ENCODE results near the gene PPM1M. TPM values are rescaled to one million over a fixed set of nuclear protein-coding genes. Genes with fewer than 3 reads are reported as not detected.

PPM1M gene
- total RNA-seq, 1 experiment from 2014 or later = 4.6 TPM

- no peak for DNase-seq (ENCODE audit: low read depth)
Measured at GRCh38 chr3:52295671-52296208, 50.2 kb downstream of the PPM1M start.

- DNase-seq (ENCODE audit: low read depth) = no peak
Measured at GRCh38 chr3:52297242-52298148, 51.9 kb downstream of the PPM1M start.

DNA sequence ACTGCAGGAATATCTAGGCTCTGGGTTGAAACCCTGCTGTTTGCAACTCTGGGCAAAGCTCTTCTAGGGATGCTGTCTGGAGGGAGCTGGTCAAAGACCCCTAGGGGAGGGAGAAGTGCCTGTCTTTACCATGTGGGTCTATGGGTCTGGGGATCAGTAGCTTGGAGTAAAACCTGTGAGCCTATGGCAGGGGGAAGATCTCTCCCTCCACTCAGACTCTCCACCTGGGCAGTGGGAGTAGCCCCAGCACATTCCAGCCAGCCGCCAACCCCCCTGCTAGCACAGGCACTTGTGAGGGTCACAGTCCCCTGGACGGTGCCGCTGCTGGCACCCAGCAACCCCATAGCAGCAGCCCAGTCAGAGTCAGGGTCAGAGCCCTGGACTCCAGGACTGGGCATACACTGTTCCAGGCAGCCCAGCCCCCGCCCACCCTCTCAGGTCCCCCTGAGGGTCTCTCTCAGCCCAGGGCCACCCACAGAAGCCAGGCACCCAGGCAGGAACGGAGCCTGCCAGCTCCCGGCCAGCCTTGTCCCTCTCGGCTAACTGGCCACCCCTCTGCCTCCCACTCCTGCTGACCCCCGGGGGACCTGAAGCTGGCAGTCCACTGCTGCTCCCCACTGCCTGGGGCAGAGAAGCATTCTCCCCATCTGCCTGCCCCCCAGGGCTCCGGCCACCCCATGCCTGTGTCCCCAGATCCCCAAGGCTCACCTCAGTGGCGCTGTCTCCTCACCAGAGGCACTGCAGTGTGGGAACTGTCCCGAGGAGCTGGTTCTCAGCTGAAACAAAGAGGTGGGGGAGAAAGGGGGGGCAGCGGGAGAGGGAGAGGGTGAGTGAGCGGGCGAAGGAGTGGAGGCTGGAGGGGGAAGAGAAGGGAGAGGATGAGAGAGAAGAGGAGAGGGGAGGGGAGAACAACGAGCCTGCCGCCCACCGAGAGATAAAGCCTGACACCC is 52.9 kb downstream of the PPM1M start:
- no peak for DNase-seq (ENCODE audit: low read depth)

DNA sequence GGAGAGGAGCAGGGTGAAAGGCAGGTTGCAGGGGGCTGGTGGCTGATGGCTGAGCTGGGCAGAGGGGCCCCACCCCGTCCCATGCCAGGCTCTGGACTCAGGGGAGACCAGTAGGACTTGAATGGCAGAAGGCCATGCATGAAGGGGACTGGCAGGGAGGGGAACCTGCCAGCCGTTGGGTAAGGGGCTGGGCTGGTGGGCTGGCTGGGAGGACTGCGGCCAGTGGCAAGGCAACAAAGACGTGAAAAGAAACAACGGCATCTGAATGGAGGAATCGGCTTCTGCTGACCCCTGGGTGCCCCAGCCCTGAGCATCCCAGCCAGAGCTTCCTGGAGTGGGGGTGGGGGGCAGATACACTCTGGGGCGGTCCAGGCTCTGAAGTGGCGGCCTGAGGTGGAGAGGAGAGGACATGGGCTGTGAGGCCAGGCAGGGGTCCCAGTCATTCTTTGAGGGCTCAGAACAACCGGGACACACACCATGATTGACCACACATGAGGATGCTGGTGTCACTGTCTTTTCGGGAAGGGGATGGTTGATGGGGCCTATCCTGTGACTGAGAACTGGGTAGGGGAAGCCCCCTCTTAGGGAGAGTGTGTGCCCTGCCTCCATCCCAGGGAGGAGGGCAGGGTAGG is 53.8 kb downstream of the PPM1M start:
- no peak for DNase-seq (ENCODE audit: low read depth)

Other genes with a start within 250 kb of the PPM1M start
- gene RPL29, start 249.9 kb upstream of the PPM1M start, total RNA-seq (2014; rRNA removed; shearing (Covaris generic)) = 590 and 1,001 TPM in 2 replicates
- gene DUSP7, start 189.2 kb upstream of the PPM1M start, total RNA-seq (2014; rRNA removed; shearing (Covaris generic)) = 9.6 and 14.0 TPM in 2 replicates
- gene POC1A, start 91.3 kb upstream of the PPM1M start, total RNA-seq (2014; rRNA removed; shearing (Covaris generic)) = 7.6 and 10.7 TPM in 2 replicates
- 39.0 and 52.8 TPM in 2 replicates for gene ALAS1, start 47.6 kb upstream of the PPM1M start, total RNA-seq (2014; rRNA removed; shearing (Covaris generic))
- gene TLR9, start 20.1 kb upstream of the PPM1M start, total RNA-seq (2014; rRNA removed; shearing (Covaris generic)) = not detected in 2 replicates
- 38.5 and 51.0 TPM in 2 replicates for gene TWF2, start 6.6 kb upstream of the PPM1M start, total RNA-seq (2014; rRNA removed; shearing (Covaris generic))
- gene WDR82, start 32.9 kb downstream of the PPM1M start, total RNA-seq (2014; rRNA removed; shearing (Covaris generic)) = 29.9 and 35.5 TPM in 2 replicates
- 1.6 and 2.8 TPM in 2 replicates for gene GLYCTK, start 42.1 kb downstream of the PPM1M start, total RNA-seq (2014; rRNA removed; shearing (Covaris generic))
- gene DNAH1, start 70.6 kb downstream of the PPM1M start, total RNA-seq (2014; rRNA removed; shearing (Covaris generic)) = 0.02 and 0.52 TPM in 2 replicates
- gene BAP1, start 164.2 kb downstream of the PPM1M start, total RNA-seq (2014; rRNA removed; shearing (Covaris generic)) = 46.8 and 51.8 TPM in 2 replicates
- gene PHF7, start 164.9 kb downstream of the PPM1M start, total RNA-seq (2014; rRNA removed; shearing (Covaris generic)) = 0.94 and 5.5 TPM in 2 replicates
- gene SEMA3G, start 199.3 kb downstream of the PPM1M start, total RNA-seq (2014; rRNA removed; shearing (Covaris generic)) = 0.07 TPM in 1 of 2 replicates, not detected in the other
- not detected in 2 replicates for gene TNNC1, start 208.3 kb downstream of the PPM1M start, total RNA-seq (2014; rRNA removed; shearing (Covaris generic))
- gene NISCH, start 209.8 kb downstream of the PPM1M start, total RNA-seq (2014; rRNA removed; shearing (Covaris generic)) = 8.9 and 15.8 TPM in 2 replicates
- 0.05 TPM in 1 of 2 replicates, not detected in the other for gene STAB1, start 249.6 kb downstream of the PPM1M start, total RNA-seq (2014; rRNA removed; shearing (Covaris generic))